Endothelial cell of umbilical vein (primary cell): ENCODE results near the gene NYAP2. TPM values are rescaled to one million over a fixed set of nuclear protein-coding genes. Genes with fewer than 3 reads are reported as not detected.

Experiments
- BruUV-seq: library from RNA; stranded (reverse); fragments of 400-500 nt; replicated peaks from 2 replicates; lab custom pipeline; 2021; lab: Mats Ljungman, UMichigan
- CTCF ChIA-PET: fragments of 300-600, 350-600 bp; sonication (Branson Sonifier 250); formaldehyde crosslinking; loops from one replicate; lab custom pipeline; 2021; ENCODE audit warnings: antibody characterized with exemption, inconsistent platforms; lab: Charles Lee
- POLR2A ChIA-PET: fragments of 300-600, 350-600 bp; sonication (Branson Sonifier 250); formaldehyde crosslinking; loops from one replicate; lab custom pipeline; 2021; ENCODE audit warnings: antibody characterized with exemption, inconsistent platforms; lab: Charles Lee
- DNase-seq: peaks from one replicate; pipeline ENCODE4 v3.0.0-alpha.2; 2011; ENCODE audit warnings: low read depth, low spot score
- FAIRE-seq: peaks from 2 replicates; lab custom pipeline; 2011; peaks lifted over from hg19 to GRCh38; lab: Jason Lieb, UNC
- H2AFZ ChIP-seq: 2 replicates; pipeline ENCODE4 v1.6.0; 2012; ENCODE audit warnings: low read depth, low read length, control low read depth, inconsistent platforms
- H3K27ac ChIP-seq: 2 replicates; pipeline ENCODE4 v1.5.1; 2011; ENCODE audit warnings: low read depth, mild to moderate bottlenecking, control low read depth, low read length, moderate library complexity; ENCODE audit not compliant: insufficient read depth
- H3K27me3 ChIP-seq, 2 experiments: 2 replicates each; pipeline versions ENCODE4 v1.6.0 to v1.6.1; 2011; ENCODE audit warnings: low read length in 2 of 2, mixed read lengths in 1 of 2; ENCODE audit not compliant: control insufficient read depth in 2 of 2, insufficient read depth in 2 of 2
- H3K36me3 ChIP-seq, 2 experiments: 2 replicates in 1 of 2; 3 replicates in 1 of 2; pipeline ENCODE4 v1.5.1; 2011; ENCODE audit warnings: low read length in 2 of 2, mild to moderate bottlenecking in 1 of 2, moderate library complexity in 1 of 2; ENCODE audit not compliant: control insufficient read depth in 2 of 2, insufficient read depth in 2 of 2; ENCODE audit errors: extremely low read depth in 1 of 2
- H3K4me1 ChIP-seq: 3 replicates; pipeline ENCODE4 v1.5.1; 2011; ENCODE audit warnings: mild to moderate bottlenecking, low read length; ENCODE audit not compliant: control insufficient read depth, insufficient read depth; ENCODE audit errors: extremely low read depth
- H3K4me2 ChIP-seq: 2 replicates; pipeline ENCODE4 v1.6.1; 2011; ENCODE audit warnings: low read length, control low read depth, mixed read lengths; ENCODE audit not compliant: insufficient read depth
- H3K4me3 ChIP-seq, 3 experiments: fragments of 200-600 bp in 1 of 3; sonication (generic), shearing (Covaris generic) in 1 of 3; replicated peaks in 1 of 3; 2 replicates each; pipeline ENCODE4 v1.5.1; 2011 to 2016; ENCODE audit warnings: control low read depth in 3 of 3, low read length in 3 of 3, mild to moderate bottlenecking in 2 of 3, inconsistent platforms in 1 of 3, low read depth in 1 of 3, moderate library complexity in 1 of 3; ENCODE audit not compliant: insufficient read depth in 1 of 3
- H3K79me2 ChIP-seq: 2 replicates; pipeline ENCODE4 v1.6.0; 2012; ENCODE audit warnings: low read length, inconsistent platforms; ENCODE audit not compliant: control insufficient read depth, insufficient read depth
- H3K9ac ChIP-seq: replicated peaks from 2 replicates; pipeline ENCODE3; 2011; ENCODE audit warnings: low read length, control low read depth; ENCODE audit not compliant: insufficient read depth; ENCODE audit errors: extremely low read depth
- H3K9me1 ChIP-seq: replicated peaks from 3 replicates; pipeline ENCODE4 v1.6.0; 2011; ENCODE audit warnings: mild to moderate bottlenecking, low read length; ENCODE audit not compliant: control insufficient read depth, insufficient read depth; ENCODE audit errors: extremely low read depth
- H3K9me3 ChIP-seq: replicated peaks from 2 replicates; pipeline ENCODE4 v1.5.1; 2012; ENCODE audit warnings: low read length, inconsistent platforms; ENCODE audit not compliant: control insufficient read depth, insufficient read depth
- H4K20me1 ChIP-seq: replicated peaks from 2 replicates; pipeline ENCODE3; 2011; ENCODE audit warnings: mild to moderate bottlenecking, low read length; ENCODE audit not compliant: control insufficient read depth, insufficient read depth; ENCODE audit errors: extremely low read depth
- EZH2 ChIP-seq: IDR thresholded peaks from 2 replicates; pipeline ENCODE4 v1.6.1; 2012; ENCODE audit warnings: borderline replicate concordance, low read depth, mild to moderate bottlenecking, moderate library complexity, low read length, inconsistent platforms; ENCODE audit not compliant: severe bottlenecking
- FOS ChIP-seq: IDR thresholded peaks from 2 replicates; pipeline ENCODE4 v1.6.1; 2011; ENCODE audit warnings: mild to moderate bottlenecking, low read length, moderate library complexity, borderline replicate concordance; ENCODE audit not compliant: insufficient read depth
- GATA2 ChIP-seq: IDR thresholded peaks from 2 replicates; pipeline ENCODE4 v1.7.0; 2011; ENCODE audit warnings: low read depth, mild to moderate bottlenecking, moderate library complexity, mixed read lengths, low read length; ENCODE audit not compliant: insufficient read length, insufficient read depth
- JUN ChIP-seq: IDR thresholded peaks from 2 replicates; pipeline ENCODE4 v1.6.1; 2011; ENCODE audit warnings: borderline replicate concordance, low read depth; ENCODE audit not compliant: insufficient read length, insufficient read depth
- MYC ChIP-seq: IDR thresholded peaks from one replicate; pipeline ENCODE4 v1.6.1; 2011; ENCODE audit warnings: mild to moderate bottlenecking, low read depth, low read length
- POLR2A ChIP-seq: IDR thresholded peaks from 2 replicates; pipeline ENCODE4 v1.6.1; 2012; ENCODE audit warnings: low read depth, mild to moderate bottlenecking, control low read depth, low read length
- POLR2AphosphoS5 ChIP-seq: IDR thresholded peaks from 2 replicates; pipeline ENCODE4 v1.6.1; 2012; ENCODE audit warnings: low read depth, mild to moderate bottlenecking, control low read depth, low read length, moderate library complexity; ENCODE audit not compliant: insufficient read depth
- dilution Hi-C: fragments of 300-500 bp; cut with MboI; formaldehyde crosslinking; loops from one replicate; pipeline ENCODE4 v1.15.0; 2019; ENCODE audit warnings: low sequenced_read_pairs; ENCODE audit not compliant: extremely low pct_ligation_motif_present
- intact Hi-C: fragments of 100-400 bp; cut with micrococcal nuclease; formaldehyde crosslinking; loops from one replicate; pipeline ENCODE4 v1.10.0; 2022
- polyA plus RNA-seq, 4 experiments: library from polyadenylated mRNA; depleted of rRNA in 3 of 4; stranded (reverse) in 3 of 4; unstranded in 1 of 4; fragments of >200 nt; gene quantifications; 2 replicates each; pipeline versions ENCODE4 v1.2.1 to v1.2.3, GENCODE V29; 2011 to 2012; ENCODE audit warnings: missing spikeins in 1 of 4
- total RNA-seq: library from RNA; stranded (reverse); gene quantifications from 2 replicates; pipeline ENCODE4 v1.2.3, GENCODE V29; 2021
- TF ChIP-seq, protein P1 (sequence below): IDR thresholded peaks from 2 replicates; pipeline ENCODE4 v1.6.1; 2011; ENCODE audit not compliant: insufficient read depth, insufficient read length
- TF ChIP-seq, protein P2 (sequence below), 2 donors: IDR thresholded peaks; 1 replicate in 1 of 2; 2 replicates in 1 of 2; pipeline ENCODE4 v1.5.1; 2011; ENCODE audit warnings: low read length in 2 of 2, mild to moderate bottlenecking in 2 of 2, moderate library complexity in 2 of 2, control low read depth in 1 of 2, inconsistent platforms in 1 of 2, low read depth in 1 of 2; ENCODE audit not compliant: insufficient read depth in 1 of 2; ENCODE audit errors: extremely low read depth in 1 of 2

The NYAP2 gene
- total and polyA plus RNA-seq, 2 donors (not counting 3 experiments of a cell fraction or from before 2014, with no cell fraction given), result not detected

DNA sequence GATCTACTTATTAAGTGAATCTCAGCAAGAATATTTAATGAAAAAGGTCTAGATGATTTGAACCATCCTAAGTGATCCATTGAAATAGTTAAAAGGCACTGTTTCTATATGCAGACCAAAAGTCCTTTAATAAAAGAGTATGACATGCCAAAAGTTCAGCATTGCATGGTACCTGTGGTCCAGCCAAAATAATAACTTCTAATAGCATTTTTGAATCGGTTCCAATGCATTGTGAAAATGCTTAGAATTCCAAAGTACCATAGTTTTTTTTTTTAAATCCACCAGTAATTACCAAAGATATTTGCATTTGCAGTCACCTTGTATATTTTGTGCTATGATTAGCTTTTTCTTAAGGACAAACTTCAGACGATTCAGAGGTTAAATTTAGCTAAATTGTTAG lies 79.9 kb downstream of the NYAP2 start:
- H3K9me1 ChIP-seq, result no peaks in the 10 kb centered on the region
- no peaks in the 10 kb centered on the region for H3K79me2 ChIP-seq
- TF ChIP-seq POLR2AphosphoS5 (no peak), JUN (no peak), EZH2 (no peak), FOS (no peak), MYC (no peak), GATA2 (no peak), POLR2A (no peak)
- TF ChIP-seq, protein P1, sequence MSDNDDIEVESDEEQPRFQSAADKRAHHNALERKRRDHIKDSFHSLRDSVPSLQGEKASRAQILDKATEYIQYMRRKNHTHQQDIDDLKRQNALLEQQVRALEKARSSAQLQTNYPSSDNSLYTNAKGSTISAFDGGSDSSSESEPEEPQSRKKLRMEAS, result no peak
- TF ChIP-seq, protein P2, sequence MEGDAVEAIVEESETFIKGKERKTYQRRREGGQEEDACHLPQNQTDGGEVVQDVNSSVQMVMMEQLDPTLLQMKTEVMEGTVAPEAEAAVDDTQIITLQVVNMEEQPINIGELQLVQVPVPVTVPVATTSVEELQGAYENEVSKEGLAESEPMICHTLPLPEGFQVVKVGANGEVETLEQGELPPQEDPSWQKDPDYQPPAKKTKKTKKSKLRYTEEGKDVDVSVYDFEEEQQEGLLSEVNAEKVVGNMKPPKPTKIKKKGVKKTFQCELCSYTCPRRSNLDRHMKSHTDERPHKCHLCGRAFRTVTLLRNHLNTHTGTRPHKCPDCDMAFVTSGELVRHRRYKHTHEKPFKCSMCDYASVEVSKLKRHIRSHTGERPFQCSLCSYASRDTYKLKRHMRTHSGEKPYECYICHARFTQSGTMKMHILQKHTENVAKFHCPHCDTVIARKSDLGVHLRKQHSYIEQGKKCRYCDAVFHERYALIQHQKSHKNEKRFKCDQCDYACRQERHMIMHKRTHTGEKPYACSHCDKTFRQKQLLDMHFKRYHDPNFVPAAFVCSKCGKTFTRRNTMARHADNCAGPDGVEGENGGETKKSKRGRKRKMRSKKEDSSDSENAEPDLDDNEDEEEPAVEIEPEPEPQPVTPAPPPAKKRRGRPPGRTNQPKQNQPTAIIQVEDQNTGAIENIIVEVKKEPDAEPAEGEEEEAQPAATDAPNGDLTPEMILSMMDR (IDR thresholded peaks at IDR 0.05; ENCODE audit: extremely low read depth in 1 of 2, insufficient read depth in 1 of 2, low read depth in 1 of 2, low read length in 2 of 2), result no peak
- no peak overlapping the region for H3K27ac ChIP-seq
- no TSS peak for BruUV-seq
- intact Hi-C loops, result no loop called here
- dilution Hi-C loops, result no loop called here
- H3K4me3 ChIP-seq, result no peak overlapping the region
- CTCF ChIA-PET, result no interaction called here
- H3K4me2 ChIP-seq, result no peak overlapping the region
- H3K9ac ChIP-seq, result no peak overlapping the region
- H2AFZ ChIP-seq, result no peak overlapping the region
- H3K9me3 ChIP-seq, result no peaks in the 10 kb centered on the region
- H4K20me1 ChIP-seq, result no peaks in the 10 kb centered on the region
- no peaks in the 10 kb centered on the region for H3K4me1 ChIP-seq
- DNase-seq, result no peak
- no peaks in the 10 kb centered on the region for H3K36me3 ChIP-seq
- no peaks in the 10 kb centered on the region for H3K27me3 ChIP-seq
- FAIRE-seq, result no peak
- POLR2A ChIA-PET, result no interaction called here
